ENCODE measurements around the gene RTTN. TPM values are rescaled to one million over a fixed set of nuclear protein-coding genes. Genes with fewer than 3 reads are reported as not detected.
A peak's percentile ranks its signal among the peaks of the same experiment; 100 is the strongest.

Gene RTTN
- total and polyA plus RNA-seq, 2 of the 4 experiments (the other 2 are of a cell fraction), result 5.8 to 19.9 TPM

DNA sequence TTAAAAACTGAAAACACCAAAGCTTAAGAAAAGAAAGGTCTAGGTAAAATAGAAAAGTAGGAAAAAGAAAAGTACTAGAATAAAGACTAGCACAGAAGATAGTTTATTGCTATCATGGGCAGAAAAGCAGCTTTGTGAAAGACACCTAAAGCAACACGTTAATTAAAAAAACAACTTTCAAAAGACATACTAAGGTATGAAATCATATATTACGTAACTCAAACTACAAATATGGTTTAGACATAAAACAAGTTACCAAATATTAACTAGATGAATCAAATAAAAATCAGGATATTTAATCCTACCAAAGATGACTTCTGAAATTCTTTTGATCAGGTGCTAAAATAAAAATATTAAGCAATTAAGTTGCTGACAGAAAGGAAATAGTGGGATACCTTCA lies 30.3 kb downstream of the RTTN start:
- Histone ChIP-seq H2BK5ac (ENCODE audit: low read depth, low read length, poor library complexity, severe bottlenecking) (no peak overlapping the region), H2AFZ (replicated peaks; ENCODE audit: low read length, poor library complexity) (no peak overlapping the region), H4K5ac (ENCODE audit: low read depth, low read length) (no peak overlapping the region), H3K4ac (ENCODE audit: low read depth, low read length) (no peak overlapping the region), H2BK20ac (ENCODE audit: low read depth, low read length) (no peak overlapping the region), H3K4me1 (ENCODE audit: control insufficient read depth, insufficient read depth, low read length) (no peaks in the 10 kb centered on the region; the same call in 1 of the 2 replicates), H3K4me3 (ENCODE audit: insufficient read depth, low read depth, low read length) (no peak overlapping the region), H3K56ac (ENCODE audit: extremely low read depth, insufficient read depth, low read length) (no peak overlapping the region), H3K14ac (replicated peaks; ENCODE audit: low read depth, low read length) (no peak overlapping the region), H4K20me1 (ENCODE audit: insufficient read depth, low read length) (no peaks in the 10 kb centered on the region), H2AK5ac (ENCODE audit: low read depth, low read length) (no peak overlapping the region), H2BK15ac (ENCODE audit: low read depth, low read length) (no peak overlapping the region), H3K27me3 (ENCODE audit: control insufficient read depth, insufficient read depth, low read length) (no peaks in the 10 kb centered on the region), H3K4me2 (ENCODE audit: low read depth, low read length) (no peak overlapping the region), H2BK120ac (ENCODE audit: low read depth, low read length) (no peak overlapping the region), H3K18ac (ENCODE audit: low read depth, low read length) (no peak overlapping the region), H4K8ac (ENCODE audit: low read depth in 2 of 2, low read length in 2 of 2) (no peak overlapping the region), H3K9me3 (ENCODE audit: control insufficient read depth, insufficient read depth, low read length) (no peaks in the 10 kb centered on the region), H2AK9ac (replicated peaks; ENCODE audit: low read depth, low read length, poor library complexity) (no peak overlapping the region), H3K79me1 (ENCODE audit: low read depth in 1 of 2, low read length in 2 of 2) (peaks cover 17 to 26% of the 10 kb centered on the region in 2 experiments), H3K36me3 (ENCODE audit: control insufficient read depth, insufficient read depth, low read length) (no peaks in the 10 kb centered on the region), H3K23ac (ENCODE audit: low read depth, low read length) (no peak overlapping the region), H4K91ac (ENCODE audit: insufficient read depth, low read depth, low read length) (no peak overlapping the region), H3K9ac (ENCODE audit: low read depth, low read length) (no peak overlapping the region), H3K9me1 (ENCODE audit: insufficient read depth, low read length) (peaks cover 4% of the 10 kb centered on the region), H3K27ac (ENCODE audit: insufficient read depth, low read length) (no peak overlapping the region)
- POLR2A ChIA-PET (ENCODE audit: unreplicated experiment), result interaction anchor here (0.6 to 0.7 kb wide), 2 partner anchors 266 to 284 kb away, joined by 4 to 15 read pairs; no protein-coding TSS in a partner anchor
- no TSS peak for BruUV-seq (replicated peaks)
- CTCF ChIA-PET, result interaction anchor here (0.6 kb wide), 1 partner anchor 187 kb away, joined by 3 read pairs; no protein-coding TSS in a partner anchor
- intact Hi-C loops (cut with micrococcal nuclease) (no loop called here), in situ Hi-C loops (cut with MboI; ENCODE audit: low sequenced_read_pairs) (no loop called here), dilution Hi-C loops (cut with HindIII; ENCODE audit: low sequenced_read_pairs, unreplicated experiment) (loop anchor here (25.0 kb wide), 1 partner anchor 262 kb away; no protein-coding TSS in a partner anchor)
- TF ChIP-seq POLR2A (IDR thresholded peaks at IDR 0.05; ENCODE audit: low read depth, low read length), result no peak
- TF ChIP-seq MAFK (IDR thresholded peaks at IDR 0.05; ENCODE audit: low read depth, low read length), result no peak
- TF ChIP-seq BHLHE40 (IDR thresholded peaks at IDR 0.05; ENCODE audit: low read depth, low read length), result no peak
- peak; percentile 63 for TF ChIP-seq CEBPB (IDR thresholded peaks at IDR 0.05; ENCODE audit: low read depth, low read length)
- TF ChIP-seq SMC3 (IDR thresholded peaks at IDR 0.05; ENCODE audit: low read depth, low read length), result no peak
- TF ChIP-seq FOS (IDR thresholded peaks at IDR 0.05; ENCODE audit: low read depth, low read length), result no peak
- TF ChIP-seq, protein P1, sequence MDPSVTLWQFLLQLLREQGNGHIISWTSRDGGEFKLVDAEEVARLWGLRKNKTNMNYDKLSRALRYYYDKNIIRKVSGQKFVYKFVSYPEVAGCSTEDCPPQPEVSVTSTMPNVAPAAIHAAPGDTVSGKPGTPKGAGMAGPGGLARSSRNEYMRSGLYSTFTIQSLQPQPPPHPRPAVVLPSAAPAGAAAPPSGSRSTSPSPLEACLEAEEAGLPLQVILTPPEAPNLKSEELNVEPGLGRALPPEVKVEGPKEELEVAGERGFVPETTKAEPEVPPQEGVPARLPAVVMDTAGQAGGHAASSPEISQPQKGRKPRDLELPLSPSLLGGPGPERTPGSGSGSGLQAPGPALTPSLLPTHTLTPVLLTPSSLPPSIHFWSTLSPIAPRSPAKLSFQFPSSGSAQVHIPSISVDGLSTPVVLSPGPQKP (IDR thresholded peaks at IDR 0.05; ENCODE audit: borderline replicate concordance, low read depth, low read length), result no peak
- DNase-seq (no peak), ATAC-seq (ENCODE audit: low read depth) (no peak)
- no CpG with 5 or more reads among the region's 2 CpGs for WGBS, 2 experiments (ENCODE audit: extremely low coverage in 2 of 2, insufficient read length in 1 of 2)
